GM21717 (cell line): Measurements from ENCODE around the gene CTDSP2.
"Not testable (repeated sequence)": the region's sequence is repeated elsewhere in the genome, so short reads cannot be mapped to it uniquely, and the experiment has no call there.

ENCODE experiments used
- ATAC-seq: cut with Tn5 transposase; IDR thresholded peaks from one replicate; pipeline ENCODE4 v1.9.1; 2021; ENCODE audit warnings: mild to moderate bottlenecking, moderate library complexity; ENCODE audit not compliant: unreplicated experiment

The CTDSP2 gene

GRCh38 chr12:57846577-57847319 lies at the start of gene CTDSP2:
Gene CTDSP2, minus strand, starts transcription at chr12:57846729. Its CDS starts 294 bp downstream, at chr12:57846435.
- ATAC-seq, result peak; percentile 49

GRCh38 chr12:57896115-57896433 lies 49.5 kb upstream of the CTDSP2 start:
- no peak for ATAC-seq

- no peak for ATAC-seq
Observed at GRCh38 chr12:57895389-57896114, 49.0 kb upstream of the CTDSP2 start.

- no peak for ATAC-seq
Observed at GRCh38 chr12:57894399-57895292, 48.1 kb upstream of the CTDSP2 start.

GRCh38 chr12:57893431-57894353 lies 47.2 kb upstream of the CTDSP2 start:
- no peak for ATAC-seq

- ATAC-seq, result no peak
Observed at GRCh38 chr12:57892232-57892972, 45.9 kb upstream of the CTDSP2 start.

GRCh38 chr12:57891542-57892228 lies 45.2 kb upstream of the CTDSP2 start:
- no peak for ATAC-seq

- no peak for ATAC-seq
Observed at GRCh38 chr12:57890191-57891115, 43.9 kb upstream of the CTDSP2 start.

GRCh38 chr12:57889500-57889989 lies 43.0 kb upstream of the CTDSP2 start:
- no peak for ATAC-seq

GRCh38 chr12:57888409-57889157 lies 42.1 kb upstream of the CTDSP2 start:
- ATAC-seq, result no peak

- no peak for ATAC-seq
Observed at GRCh38 chr12:57887631-57888408, 41.3 kb upstream of the CTDSP2 start.

GRCh38 chr12:57886964-57887363 lies 40.4 kb upstream of the CTDSP2 start:
- not testable (repeated sequence) for ATAC-seq

- no peak for ATAC-seq
Observed at GRCh38 chr12:57886542-57886941, 40.0 kb upstream of the CTDSP2 start.

- ATAC-seq, result no peak
Observed at GRCh38 chr12:57885207-57885606, 38.7 kb upstream of the CTDSP2 start.

- ATAC-seq, result no peak
Observed at GRCh38 chr12:57883700-57884099, 37.2 kb upstream of the CTDSP2 start.

GRCh38 chr12:57883057-57883456 lies 36.5 kb upstream of the CTDSP2 start:
- no peak for ATAC-seq
